Measurements from ENCODE around the gene FBXL14. TPM values are rescaled to one million over a fixed set of nuclear protein-coding genes. Genes with fewer than 3 reads are reported as not detected.

FBXL14 gene
- total RNA-seq, 2 donors from 2014 or later, result 10.0 to 20.4 TPM

DNA sequence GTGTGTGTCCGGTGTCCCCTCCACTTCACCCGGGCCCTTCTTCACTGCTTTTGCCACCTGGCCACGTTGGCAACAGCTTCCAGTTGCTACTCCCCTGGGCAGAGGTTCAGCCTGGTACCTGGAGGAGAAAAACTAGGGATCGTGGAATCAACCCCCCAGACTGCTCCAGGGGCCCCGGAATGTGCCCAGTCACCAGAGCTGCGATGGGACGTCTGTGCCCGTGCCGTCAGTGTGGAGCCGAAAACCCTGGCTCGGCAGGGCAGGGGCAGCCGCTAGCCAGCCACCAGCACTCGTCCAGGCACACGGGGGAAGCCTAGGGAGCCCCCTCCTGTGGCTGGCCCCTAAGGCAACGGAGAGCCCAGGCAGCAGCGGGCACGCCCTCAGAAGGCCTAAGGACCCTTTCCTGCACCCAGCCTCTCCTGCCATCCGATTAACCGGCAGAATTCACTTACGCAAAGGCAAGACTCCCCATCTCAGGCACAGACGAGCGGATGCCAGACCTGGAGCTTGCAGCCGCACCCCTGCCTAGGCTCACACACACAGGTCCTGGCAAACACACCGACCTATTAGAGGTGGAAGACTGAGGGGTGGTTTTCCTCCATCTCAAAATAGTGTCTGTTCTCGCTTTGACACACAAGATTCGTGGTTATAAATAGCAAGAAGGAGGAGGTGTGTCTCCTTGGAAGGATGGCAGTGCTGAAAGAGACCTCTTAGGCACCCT is 62.6 kb downstream of the FBXL14 start:
- peaks cover 87% of the 10 kb centered on the region for H3K27me3 ChIP-seq (ENCODE audit: control insufficient read depth, insufficient read depth, low read length, poor library complexity, severe bottlenecking)
- H3K36me3 Mint-ChIP-seq (ENCODE audit: low read depth), result no peaks in the 10 kb centered on the region
- no peaks in the 10 kb centered on the region for H3K36me3 ChIP-seq (ENCODE audit: control insufficient read depth, insufficient read depth, low read length)
- H3K9ac ChIP-seq (ENCODE audit: extremely low read depth, low read length, poor library complexity, severe bottlenecking), result no peak overlapping the region
- peak; percentile 55 for DNase-seq
- no peaks in the 10 kb centered on the region for H3K9me3 ChIP-seq (ENCODE audit: control insufficient read depth, low read length)
- H3K4me1 Mint-ChIP-seq, result peaks cover 14% of the 10 kb centered on the region
- 68 to 74% methylated on average over 13 to 26 of the region's 26 CpGs for WGBS, 2 experiments (ENCODE audit: insufficient coverage in 1 of 2, insufficient read length in 1 of 2)
- no peak overlapping the region for H3K27ac Mint-ChIP-seq
- H3K27ac ChIP-seq (ENCODE audit: low read depth, low read length), result no peak overlapping the region
- H3K27me3 Mint-ChIP-seq (ENCODE audit: insufficient read depth), result peaks cover 85% of the 10 kb centered on the region
- no peaks in the 10 kb centered on the region for H3K4me1 ChIP-seq (ENCODE audit: control insufficient read depth, insufficient read depth, low read length)
- H3K9me3 Mint-ChIP-seq, result no peaks in the 10 kb centered on the region
- peak overlapping the region; percentile 72 for H3K4me3 ChIP-seq (ENCODE audit: low read length)
- TF ChIP-seq, protein P1, sequence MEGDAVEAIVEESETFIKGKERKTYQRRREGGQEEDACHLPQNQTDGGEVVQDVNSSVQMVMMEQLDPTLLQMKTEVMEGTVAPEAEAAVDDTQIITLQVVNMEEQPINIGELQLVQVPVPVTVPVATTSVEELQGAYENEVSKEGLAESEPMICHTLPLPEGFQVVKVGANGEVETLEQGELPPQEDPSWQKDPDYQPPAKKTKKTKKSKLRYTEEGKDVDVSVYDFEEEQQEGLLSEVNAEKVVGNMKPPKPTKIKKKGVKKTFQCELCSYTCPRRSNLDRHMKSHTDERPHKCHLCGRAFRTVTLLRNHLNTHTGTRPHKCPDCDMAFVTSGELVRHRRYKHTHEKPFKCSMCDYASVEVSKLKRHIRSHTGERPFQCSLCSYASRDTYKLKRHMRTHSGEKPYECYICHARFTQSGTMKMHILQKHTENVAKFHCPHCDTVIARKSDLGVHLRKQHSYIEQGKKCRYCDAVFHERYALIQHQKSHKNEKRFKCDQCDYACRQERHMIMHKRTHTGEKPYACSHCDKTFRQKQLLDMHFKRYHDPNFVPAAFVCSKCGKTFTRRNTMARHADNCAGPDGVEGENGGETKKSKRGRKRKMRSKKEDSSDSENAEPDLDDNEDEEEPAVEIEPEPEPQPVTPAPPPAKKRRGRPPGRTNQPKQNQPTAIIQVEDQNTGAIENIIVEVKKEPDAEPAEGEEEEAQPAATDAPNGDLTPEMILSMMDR (conservative IDR thresholded peaks at IDR 0.05), result no peak
- peak overlapping the region; percentile 53 for H3K4me3 Mint-ChIP-seq

DNA sequence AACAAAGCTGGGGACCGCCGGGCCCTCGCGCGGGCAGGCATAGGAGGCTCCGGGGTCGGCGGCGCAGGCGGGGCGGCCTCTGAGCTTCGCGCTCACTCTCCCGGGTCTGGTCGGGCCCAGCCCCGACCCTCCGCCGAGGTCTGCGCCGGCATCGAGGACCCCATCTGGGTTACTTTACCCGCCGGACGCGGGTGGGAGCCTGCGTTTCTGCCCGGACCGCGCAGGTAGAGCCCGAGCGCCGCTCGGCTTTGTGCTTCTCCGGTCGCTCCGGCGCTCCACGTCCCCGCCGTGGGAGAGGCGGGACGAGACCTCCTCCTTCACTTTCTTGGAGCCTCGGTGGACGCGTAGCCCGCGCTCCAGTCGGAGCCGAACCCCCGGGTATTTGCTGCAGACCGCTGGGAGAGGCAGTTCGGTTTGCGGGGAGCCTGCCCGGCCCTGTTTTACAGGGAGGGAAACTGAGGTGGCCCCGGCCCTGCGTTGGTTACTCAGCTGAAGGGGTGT is 63.2 kb downstream of the FBXL14 start:
- Histone ChIP-seq H3K27me3 (ENCODE audit: control insufficient read depth, insufficient read depth, low read length, poor library complexity, severe bottlenecking) (peaks cover 81% of the 10 kb centered on the region), H3K4me3 (ENCODE audit: low read length) (peak overlapping the region; percentile 72), H3K9me3 (ENCODE audit: control insufficient read depth, low read length) (no peaks in the 10 kb centered on the region), H3K9ac (ENCODE audit: extremely low read depth, low read length, poor library complexity, severe bottlenecking) (no peak overlapping the region), H3K4me1 (ENCODE audit: control insufficient read depth, insufficient read depth, low read length) (no peaks in the 10 kb centered on the region), H3K36me3 (ENCODE audit: control insufficient read depth, insufficient read depth, low read length) (no peaks in the 10 kb centered on the region), H3K27ac (ENCODE audit: low read depth, low read length) (no peak overlapping the region)
- H3K9me3 Mint-ChIP-seq, result no peaks in the 10 kb centered on the region
- H3K36me3 Mint-ChIP-seq (ENCODE audit: low read depth), result no peaks in the 10 kb centered on the region
- peak; percentile 81 for DNase-seq
- H3K4me3 Mint-ChIP-seq, result peak overlapping the region; percentile 53
- peaks cover 14% of the 10 kb centered on the region for H3K4me1 Mint-ChIP-seq
- peaks cover 85% of the 10 kb centered on the region for H3K27me3 Mint-ChIP-seq (ENCODE audit: insufficient read depth)
- no peak overlapping the region for H3K27ac Mint-ChIP-seq
- WGBS, 2 experiments (ENCODE audit: insufficient coverage in 1 of 2, insufficient read length in 1 of 2), result 10 to 13% methylated on average over 29 to 56 of the region's 56 CpGs
- TF ChIP-seq, protein P1 (conservative IDR thresholded peaks at IDR 0.05), result no peak

DNA sequence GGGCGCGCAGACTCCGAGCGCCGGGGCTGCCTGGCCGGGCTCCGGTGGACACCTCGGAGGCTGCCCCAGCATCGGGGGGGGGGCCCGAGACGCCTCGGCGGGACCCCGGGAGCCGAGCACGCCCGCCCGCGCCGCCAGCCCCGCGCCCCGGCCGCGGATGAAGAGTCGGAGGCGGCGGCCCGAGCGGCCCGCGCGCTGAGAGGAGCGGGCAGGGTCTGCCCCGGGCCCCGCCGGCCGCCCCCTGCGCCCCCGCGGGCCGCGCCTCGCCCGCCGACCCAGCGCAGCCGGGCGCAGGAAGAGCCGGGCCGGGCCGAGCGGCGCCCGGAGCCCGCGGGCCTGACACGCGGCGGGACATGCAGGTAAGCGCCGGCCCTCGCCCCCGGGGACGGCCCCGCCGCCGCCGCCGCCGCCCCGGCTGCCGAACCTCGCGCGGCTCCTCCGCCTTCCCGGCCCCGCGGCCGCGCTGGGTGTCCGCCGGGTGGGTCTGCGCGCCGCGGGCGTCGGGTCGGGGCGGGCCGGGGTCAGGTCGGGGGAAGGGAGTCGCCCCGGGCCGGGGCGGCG is 63.7 kb downstream of the FBXL14 start:
- H3K36me3 Mint-ChIP-seq (ENCODE audit: low read depth), result no peaks in the 10 kb centered on the region
- Histone ChIP-seq H3K36me3 (ENCODE audit: control insufficient read depth, insufficient read depth, low read length) (no peaks in the 10 kb centered on the region), H3K27ac (ENCODE audit: low read depth, low read length) (no peak overlapping the region), H3K9me3 (ENCODE audit: control insufficient read depth, low read length) (no peaks in the 10 kb centered on the region), H3K4me1 (ENCODE audit: control insufficient read depth, insufficient read depth, low read length) (no peaks in the 10 kb centered on the region), H3K27me3 (ENCODE audit: control insufficient read depth, insufficient read depth, low read length, poor library complexity, severe bottlenecking) (peaks cover 78% of the 10 kb centered on the region), H3K9ac (ENCODE audit: extremely low read depth, low read length, poor library complexity, severe bottlenecking) (no peak overlapping the region), H3K4me3 (ENCODE audit: low read length) (peak overlapping the region; percentile 72)
- no peaks in the 10 kb centered on the region for H3K9me3 Mint-ChIP-seq
- no peak overlapping the region for H3K27ac Mint-ChIP-seq
- peak overlapping the region; percentile 53 for H3K4me3 Mint-ChIP-seq
- TF ChIP-seq, protein P1 (conservative IDR thresholded peaks at IDR 0.05), result no peak
- DNase-seq, result peak; percentile 66
- peaks cover 17% of the 10 kb centered on the region for H3K4me1 Mint-ChIP-seq
- 0% methylated on average over 7 to 97 of the region's 99 CpGs for WGBS, 2 experiments (ENCODE audit: insufficient coverage in 1 of 2, insufficient read length in 1 of 2)
- peaks cover 84% of the 10 kb centered on the region for H3K27me3 Mint-ChIP-seq (ENCODE audit: insufficient read depth)
